Astrocyte (in vitro differentiated cells and primary cell): ENCODE measurements around the gene GRIN2D. TPM values are rescaled to one million over a fixed set of nuclear protein-coding genes. Genes with fewer than 3 reads are reported as not detected.

ENCODE experiments used
- DNase-seq: peaks from one replicate; pipeline ENCODE4 v3.0.0-alpha.2; 2010; ENCODE audit warnings: low read depth
- FAIRE-seq: peaks from 2 replicates; lab custom pipeline; 2011; peaks lifted over from hg19 to GRCh38; lab: Jason Lieb, UNC
- H2AFZ ChIP-seq: 2 replicates; pipeline ENCODE4 v1.6.0; 2012; ENCODE audit warnings: low read depth, low read length, inconsistent platforms
- H3K27ac ChIP-seq: 2 replicates; pipeline ENCODE4 v1.5.1; 2011; ENCODE audit warnings: low read depth, low read length, inconsistent platforms
- H3K27me3 ChIP-seq: 2 replicates; pipeline ENCODE4 v1.6.0; 2011; ENCODE audit warnings: low read length, inconsistent platforms; ENCODE audit not compliant: insufficient read depth
- H3K36me3 ChIP-seq: 2 replicates; pipeline ENCODE4 v1.5.1; 2011; ENCODE audit warnings: low read length, inconsistent platforms; ENCODE audit not compliant: insufficient read depth
- H3K4me1 ChIP-seq: 2 replicates; pipeline ENCODE4 v1.5.1; 2011; ENCODE audit warnings: low read length, inconsistent platforms; ENCODE audit not compliant: insufficient read depth
- H3K4me2 ChIP-seq: 2 replicates; pipeline ENCODE4 v1.6.0; 2012; ENCODE audit warnings: low read length, inconsistent platforms
- H3K4me3 ChIP-seq: 2 replicates; pipeline ENCODE4 v1.5.1; 2011; ENCODE audit warnings: low read depth, mild to moderate bottlenecking, low read length, inconsistent platforms; ENCODE audit not compliant: insufficient read depth
- H3K79me2 ChIP-seq: 2 replicates; pipeline ENCODE4 v1.6.0; 2012; ENCODE audit warnings: mild to moderate bottlenecking, low read length, inconsistent platforms; ENCODE audit not compliant: insufficient read depth
- H3K9ac ChIP-seq: 2 replicates; pipeline ENCODE4 v1.6.0; 2012; ENCODE audit warnings: mild to moderate bottlenecking, low read length, inconsistent platforms
- H3K9me3 ChIP-seq: 2 replicates; pipeline ENCODE4 v1.5.1; 2012; ENCODE audit warnings: low read depth, mild to moderate bottlenecking, low read length, inconsistent platforms; ENCODE audit not compliant: insufficient read depth
- H4K20me1 ChIP-seq: 2 replicates; pipeline ENCODE4 v1.6.0; 2012; ENCODE audit warnings: low read length, inconsistent platforms; ENCODE audit not compliant: insufficient read depth
- H3K27ac Mint-ChIP-seq: one replicate; pipeline ENCODE4 v1.8.0; 2021; ENCODE audit warnings: mild to moderate bottlenecking, mixed read lengths; ENCODE audit not compliant: unreplicated experiment
- H3K27me3 Mint-ChIP-seq: one replicate; pipeline ENCODE4 v1.8.0; 2021; ENCODE audit warnings: low read depth, mixed read lengths; ENCODE audit not compliant: unreplicated experiment
- H3K36me3 Mint-ChIP-seq: one replicate; pipeline ENCODE4 v1.8.0; 2021; ENCODE audit warnings: low read depth, mixed read lengths; ENCODE audit not compliant: unreplicated experiment
- H3K4me1 Mint-ChIP-seq: one replicate; pipeline ENCODE4 v1.8.0; 2021; ENCODE audit warnings: low read depth, mixed read lengths; ENCODE audit not compliant: unreplicated experiment
- H3K4me3 Mint-ChIP-seq: one replicate; pipeline ENCODE4 v1.8.0; 2021; ENCODE audit warnings: mild to moderate bottlenecking, moderate library complexity, mixed read lengths; ENCODE audit not compliant: unreplicated experiment
- H3K9me3 Mint-ChIP-seq: one replicate; pipeline ENCODE4 v1.8.0; 2021; ENCODE audit warnings: mild to moderate bottlenecking, mixed read lengths; ENCODE audit not compliant: unreplicated experiment
- EZH2 ChIP-seq: IDR thresholded peaks from 2 replicates; pipeline ENCODE4 v1.6.1; 2012; ENCODE audit warnings: mild to moderate bottlenecking, low read length, inconsistent platforms; ENCODE audit not compliant: insufficient read depth
- total RNA-seq: library from RNA; stranded (reverse); gene quantifications from 2 replicates; pipeline ENCODE4 v1.2.1, GENCODE V29; 2021
- TF ChIP-seq, protein P1 (sequence below): IDR thresholded peaks from 2 replicates; pipeline ENCODE4 v1.5.1; 2011; ENCODE audit warnings: low read depth, mild to moderate bottlenecking, inconsistent platforms, low read length, moderate library complexity; ENCODE audit not compliant: insufficient read depth

GRIN2D gene
- total RNA-seq, 1 donor from 2014 or later: 6.2 TPM

DNA sequence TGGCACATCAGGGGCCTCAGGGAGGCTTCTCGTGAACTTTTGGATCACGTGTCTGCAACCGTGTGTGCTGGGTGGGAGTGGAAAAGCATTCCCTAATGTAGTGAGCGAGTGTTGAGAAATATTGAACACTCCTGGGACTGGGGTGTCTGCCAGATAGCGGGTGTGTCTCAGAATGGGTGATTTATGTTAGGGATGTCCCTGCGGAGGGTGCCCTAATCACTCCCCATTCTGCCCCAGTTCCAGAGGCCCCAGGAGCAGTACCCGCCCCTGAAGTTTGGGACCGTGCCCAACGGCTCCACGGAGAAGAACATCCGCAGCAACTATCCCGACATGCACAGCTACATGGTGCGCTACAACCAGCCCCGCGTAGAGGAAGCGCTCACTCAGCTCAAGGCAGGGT is 28.1 kb downstream of the GRIN2D start:
- H3K4me3 ChIP-seq: no peak overlapping the region

DNA sequence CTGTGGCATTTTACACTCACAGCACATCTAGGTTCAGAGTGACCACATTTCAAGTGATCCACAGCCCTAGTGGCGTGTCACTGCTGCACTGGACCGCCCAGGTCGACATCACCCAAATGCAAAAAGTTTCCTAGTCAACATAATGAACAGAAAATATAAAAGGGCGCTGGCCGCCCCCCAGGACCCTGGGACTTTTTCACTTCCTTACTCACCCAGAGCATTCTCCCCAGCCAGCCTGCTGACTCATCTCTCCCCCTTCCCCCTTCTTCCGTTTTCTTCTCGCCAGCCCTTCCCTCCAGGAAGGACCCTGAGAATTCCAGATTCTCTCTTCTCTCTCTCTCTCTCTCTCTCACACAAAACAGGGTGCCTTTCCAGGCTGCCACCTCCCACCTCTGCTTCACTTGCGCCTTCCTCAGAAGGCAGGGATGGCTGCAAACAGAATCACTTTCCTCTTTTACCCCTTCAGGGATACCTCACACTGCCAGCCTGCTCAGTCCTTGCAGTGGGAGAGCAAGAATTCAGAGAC is 31.3 kb downstream of the GRIN2D start:
- Histone ChIP-seq H3K9me3 (no peaks in the 10 kb centered on the region), H3K27me3 (no peaks in the 10 kb centered on the region), H3K27ac (peak overlapping the region; percentile 84), H4K20me1 (no peaks in the 10 kb centered on the region), H3K4me2 (peak overlapping the region; percentile 91), H3K36me3 (peaks cover 2% of the 10 kb centered on the region), H3K9ac (peak overlapping the region; percentile 73), H3K4me3 (peak overlapping the region; percentile 38), H3K79me2 (no peaks in the 10 kb centered on the region), H2AFZ (peak overlapping the region; percentile 95), H3K4me1 (peaks cover 11% of the 10 kb centered on the region)
- Mint-ChIP-seq H3K4me1 (peaks cover 10% of the 10 kb centered on the region), H3K27me3 (no peaks in the 10 kb centered on the region), H3K36me3 (peaks cover 7% of the 10 kb centered on the region), H3K9me3 (no peaks in the 10 kb centered on the region), H3K4me3 (peak overlapping the region; percentile 67), H3K27ac (peak overlapping the region; percentile 100)
- DNase-seq (peak; percentile 73), FAIRE-seq (no peak)
- TF ChIP-seq, protein P1, sequence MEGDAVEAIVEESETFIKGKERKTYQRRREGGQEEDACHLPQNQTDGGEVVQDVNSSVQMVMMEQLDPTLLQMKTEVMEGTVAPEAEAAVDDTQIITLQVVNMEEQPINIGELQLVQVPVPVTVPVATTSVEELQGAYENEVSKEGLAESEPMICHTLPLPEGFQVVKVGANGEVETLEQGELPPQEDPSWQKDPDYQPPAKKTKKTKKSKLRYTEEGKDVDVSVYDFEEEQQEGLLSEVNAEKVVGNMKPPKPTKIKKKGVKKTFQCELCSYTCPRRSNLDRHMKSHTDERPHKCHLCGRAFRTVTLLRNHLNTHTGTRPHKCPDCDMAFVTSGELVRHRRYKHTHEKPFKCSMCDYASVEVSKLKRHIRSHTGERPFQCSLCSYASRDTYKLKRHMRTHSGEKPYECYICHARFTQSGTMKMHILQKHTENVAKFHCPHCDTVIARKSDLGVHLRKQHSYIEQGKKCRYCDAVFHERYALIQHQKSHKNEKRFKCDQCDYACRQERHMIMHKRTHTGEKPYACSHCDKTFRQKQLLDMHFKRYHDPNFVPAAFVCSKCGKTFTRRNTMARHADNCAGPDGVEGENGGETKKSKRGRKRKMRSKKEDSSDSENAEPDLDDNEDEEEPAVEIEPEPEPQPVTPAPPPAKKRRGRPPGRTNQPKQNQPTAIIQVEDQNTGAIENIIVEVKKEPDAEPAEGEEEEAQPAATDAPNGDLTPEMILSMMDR: no peak
- no peak for TF ChIP-seq EZH2

More for the DNA sequence above, 28.1 kb downstream of the GRIN2D start:
- Histone ChIP-seq H3K79me2 (no peaks in the 10 kb centered on the region), H3K27ac (no peak overlapping the region), H3K27me3 (no peaks in the 10 kb centered on the region), H3K9ac (no peak overlapping the region), H3K4me2 (no peak overlapping the region), H4K20me1 (no peaks in the 10 kb centered on the region), H3K4me1 (peaks cover 16% of the 10 kb centered on the region), H2AFZ (no peak overlapping the region), H3K9me3 (no peaks in the 10 kb centered on the region), H3K36me3 (no peaks in the 10 kb centered on the region)
- H3K4me3 Mint-ChIP-seq: no peak overlapping the region
- H3K9me3 Mint-ChIP-seq: no peaks in the 10 kb centered on the region
- no peak for FAIRE-seq
- no peaks in the 10 kb centered on the region for H3K27me3 Mint-ChIP-seq
- DNase-seq: no peak
- H3K27ac Mint-ChIP-seq: no peak overlapping the region
- peaks cover 15% of the 10 kb centered on the region for H3K4me1 Mint-ChIP-seq
- H3K36me3 Mint-ChIP-seq: peaks cover 15% of the 10 kb centered on the region
- TF ChIP-seq EZH2: no peak
- TF ChIP-seq, protein P1: no peak

DNA sequence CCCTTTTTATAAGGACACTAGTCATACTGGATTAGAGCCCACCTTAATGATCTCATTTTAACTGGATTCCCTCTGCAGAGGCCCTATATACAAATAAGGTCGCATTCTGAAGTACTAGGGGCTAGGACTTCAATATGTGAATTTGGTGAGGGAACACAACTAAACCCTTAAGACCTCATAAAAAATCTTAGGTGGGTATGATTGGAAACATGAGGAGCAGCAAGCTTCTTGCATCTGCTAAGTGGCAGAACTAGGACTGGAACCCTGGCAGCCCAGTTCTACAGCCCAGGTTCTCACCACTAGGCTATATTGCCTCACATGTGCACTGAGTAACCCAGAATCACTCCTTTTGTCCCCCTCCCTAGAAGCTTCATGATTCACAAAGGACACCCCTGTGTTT is 35.2 kb downstream of the GRIN2D start:
- H3K4me2 ChIP-seq: no peak overlapping the region
- DNase-seq (no peak), FAIRE-seq (no peak)
- no peak overlapping the region for H3K4me3 Mint-ChIP-seq
- no peak overlapping the region for H3K9ac ChIP-seq
- H3K36me3 Mint-ChIP-seq: peaks cover 7% of the 10 kb centered on the region
- no peak overlapping the region for H3K27ac ChIP-seq
- no peaks in the 10 kb centered on the region for H4K20me1 ChIP-seq
- peaks cover 11% of the 10 kb centered on the region for H3K4me1 ChIP-seq
- peaks cover 10% of the 10 kb centered on the region for H3K4me1 Mint-ChIP-seq
- TF ChIP-seq EZH2: no peak
- TF ChIP-seq, protein P1: no peak
- no peaks in the 10 kb centered on the region for H3K27me3 Mint-ChIP-seq
- no peaks in the 10 kb centered on the region for H3K27me3 ChIP-seq
- H3K36me3 ChIP-seq: peaks cover 2% of the 10 kb centered on the region
- no peaks in the 10 kb centered on the region for H3K79me2 ChIP-seq
- no peaks in the 10 kb centered on the region for H3K9me3 Mint-ChIP-seq
- H3K4me3 ChIP-seq: no peak overlapping the region
- H3K27ac Mint-ChIP-seq: no peak overlapping the region
- no peaks in the 10 kb centered on the region for H3K9me3 ChIP-seq
- H2AFZ ChIP-seq: no peak overlapping the region
